AG09319 (cell line): ENCODE measurements around the gene CCR6.

Experiments
- DNase-seq: peaks from one replicate; pipeline ENCODE4 v3.0.0-alpha.2; 2010; ENCODE audit warnings: low read depth; ENCODE audit errors: extremely low read depth
- TF ChIP-seq, protein P1 (sequence below): IDR thresholded peaks from 2 replicates; pipeline ENCODE4 v1.5.1; 2011; ENCODE audit warnings: low read depth, mild to moderate bottlenecking, inconsistent platforms, low read length, moderate library complexity

Gene CCR6

DNA sequence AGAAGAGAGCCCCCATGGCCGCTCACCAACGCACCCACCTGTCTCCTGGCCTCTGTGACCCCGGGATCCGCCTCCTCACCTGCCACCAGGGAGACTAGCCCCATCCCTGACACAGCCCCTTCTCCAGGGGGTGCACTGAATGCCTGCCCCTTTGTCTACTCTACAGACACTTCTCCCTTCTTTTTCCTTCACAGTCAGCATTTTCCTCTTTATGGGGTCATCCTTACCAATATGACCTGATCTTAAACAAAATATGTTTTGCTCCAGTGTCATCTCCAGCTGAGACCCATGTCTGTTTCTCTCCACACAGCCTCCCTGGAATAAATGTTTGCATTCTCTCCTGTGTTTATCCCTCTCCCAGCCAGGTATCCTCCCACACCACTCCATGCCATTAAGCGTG is 14.6 kb upstream of the CCR6 start:
- no peak for DNase-seq
- TF ChIP-seq, protein P1, sequence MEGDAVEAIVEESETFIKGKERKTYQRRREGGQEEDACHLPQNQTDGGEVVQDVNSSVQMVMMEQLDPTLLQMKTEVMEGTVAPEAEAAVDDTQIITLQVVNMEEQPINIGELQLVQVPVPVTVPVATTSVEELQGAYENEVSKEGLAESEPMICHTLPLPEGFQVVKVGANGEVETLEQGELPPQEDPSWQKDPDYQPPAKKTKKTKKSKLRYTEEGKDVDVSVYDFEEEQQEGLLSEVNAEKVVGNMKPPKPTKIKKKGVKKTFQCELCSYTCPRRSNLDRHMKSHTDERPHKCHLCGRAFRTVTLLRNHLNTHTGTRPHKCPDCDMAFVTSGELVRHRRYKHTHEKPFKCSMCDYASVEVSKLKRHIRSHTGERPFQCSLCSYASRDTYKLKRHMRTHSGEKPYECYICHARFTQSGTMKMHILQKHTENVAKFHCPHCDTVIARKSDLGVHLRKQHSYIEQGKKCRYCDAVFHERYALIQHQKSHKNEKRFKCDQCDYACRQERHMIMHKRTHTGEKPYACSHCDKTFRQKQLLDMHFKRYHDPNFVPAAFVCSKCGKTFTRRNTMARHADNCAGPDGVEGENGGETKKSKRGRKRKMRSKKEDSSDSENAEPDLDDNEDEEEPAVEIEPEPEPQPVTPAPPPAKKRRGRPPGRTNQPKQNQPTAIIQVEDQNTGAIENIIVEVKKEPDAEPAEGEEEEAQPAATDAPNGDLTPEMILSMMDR, result no peak

DNA sequence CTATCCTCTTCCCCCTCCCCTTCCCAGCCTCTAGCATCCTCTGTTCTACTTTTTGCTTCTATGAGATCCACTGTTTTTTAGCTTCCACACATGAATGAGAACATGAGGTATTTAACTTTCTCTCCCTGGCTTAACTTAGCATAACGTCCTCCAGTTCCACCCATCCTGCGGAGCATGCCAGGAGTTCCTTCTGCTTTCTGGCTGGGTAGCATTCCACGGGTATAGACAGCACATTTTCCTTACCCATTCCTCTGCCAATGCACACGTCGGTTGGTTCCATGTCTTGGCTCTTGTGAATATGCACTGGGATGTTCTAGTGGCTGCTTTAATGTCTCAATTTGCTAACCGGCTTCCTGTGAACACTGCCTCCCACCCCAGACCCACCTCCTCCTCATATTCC is 13.2 kb upstream of the CCR6 start:
- TF ChIP-seq, protein P1, result no peak
- no peak for DNase-seq

DNA sequence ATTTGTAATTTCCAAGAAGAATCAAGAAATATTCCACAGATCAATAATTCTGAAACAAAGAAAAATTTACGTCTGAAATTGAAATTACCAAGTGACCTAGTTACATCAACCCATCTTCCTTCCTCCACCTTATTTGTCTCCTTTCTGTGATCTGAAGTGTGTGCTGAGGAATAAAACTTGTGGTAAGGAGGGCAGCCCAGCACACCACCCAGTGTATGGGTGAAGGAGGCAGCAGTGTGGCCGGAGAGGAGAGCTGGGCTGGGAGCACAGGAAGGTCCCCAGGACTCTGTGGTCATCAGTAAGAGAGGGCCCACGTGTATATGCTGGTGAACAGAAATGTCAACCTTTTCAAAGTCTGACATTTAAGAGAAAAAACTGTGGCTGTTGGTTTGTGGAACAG is 11.3 kb upstream of the CCR6 start:
- no peak for DNase-seq
- TF ChIP-seq, protein P1, result no peak

DNA sequence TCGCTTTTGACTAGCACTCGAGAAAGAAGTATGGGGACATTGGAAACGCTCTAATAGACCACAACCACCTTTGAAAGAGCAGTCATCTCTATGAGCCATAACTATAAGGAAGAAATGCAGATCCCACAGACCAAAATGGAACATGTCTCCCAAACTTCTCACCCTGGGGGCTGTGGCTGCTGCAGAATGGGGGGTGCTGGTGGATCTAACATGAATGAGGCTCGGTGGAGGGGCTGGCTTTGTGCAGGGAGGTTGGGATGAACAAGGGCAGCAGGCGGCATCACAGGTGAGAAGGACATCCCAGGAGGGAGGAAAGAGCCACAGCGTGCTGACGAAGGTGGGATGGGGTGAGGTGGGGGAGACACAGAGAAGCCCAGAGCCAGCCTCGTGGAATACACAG is 10.5 kb upstream of the CCR6 start:
- DNase-seq, result no peak
- TF ChIP-seq, protein P1, result no peak

DNA sequence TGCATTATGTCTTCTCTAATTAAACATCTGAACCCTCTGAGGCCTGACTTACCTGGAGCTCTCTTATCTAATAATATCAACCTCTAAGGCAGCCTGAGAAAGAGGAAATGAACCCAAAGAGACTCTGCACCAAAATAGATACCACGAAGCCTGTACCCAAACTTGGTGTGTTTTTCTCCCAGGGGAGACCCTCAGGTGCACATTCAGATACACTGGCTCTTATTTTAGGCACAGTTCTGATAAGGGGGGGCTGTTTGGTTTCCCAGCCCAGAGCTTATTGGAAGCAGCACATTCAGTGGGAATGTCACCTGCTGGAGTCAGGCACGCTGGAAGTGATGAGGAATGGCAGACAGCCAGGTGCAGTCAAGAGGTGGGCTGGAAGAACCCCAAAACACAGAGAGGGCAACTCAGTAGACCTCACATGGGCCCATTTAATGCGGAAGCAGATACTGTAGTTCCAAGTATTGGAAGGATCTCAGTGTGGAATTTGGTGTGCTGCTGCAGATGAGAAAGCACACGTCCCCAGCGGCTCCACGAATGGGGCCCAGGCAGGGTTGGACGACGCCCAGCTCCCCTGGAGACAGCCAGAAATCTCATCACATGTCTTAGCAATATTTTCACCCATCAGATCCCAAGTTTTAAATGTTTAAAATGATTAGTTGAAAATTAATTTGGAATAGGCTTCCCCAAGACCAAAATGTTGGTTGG is 9.7 kb upstream of the CCR6 start:
- TF ChIP-seq, protein P1, result no peak
- DNase-seq, result no peak

DNA sequence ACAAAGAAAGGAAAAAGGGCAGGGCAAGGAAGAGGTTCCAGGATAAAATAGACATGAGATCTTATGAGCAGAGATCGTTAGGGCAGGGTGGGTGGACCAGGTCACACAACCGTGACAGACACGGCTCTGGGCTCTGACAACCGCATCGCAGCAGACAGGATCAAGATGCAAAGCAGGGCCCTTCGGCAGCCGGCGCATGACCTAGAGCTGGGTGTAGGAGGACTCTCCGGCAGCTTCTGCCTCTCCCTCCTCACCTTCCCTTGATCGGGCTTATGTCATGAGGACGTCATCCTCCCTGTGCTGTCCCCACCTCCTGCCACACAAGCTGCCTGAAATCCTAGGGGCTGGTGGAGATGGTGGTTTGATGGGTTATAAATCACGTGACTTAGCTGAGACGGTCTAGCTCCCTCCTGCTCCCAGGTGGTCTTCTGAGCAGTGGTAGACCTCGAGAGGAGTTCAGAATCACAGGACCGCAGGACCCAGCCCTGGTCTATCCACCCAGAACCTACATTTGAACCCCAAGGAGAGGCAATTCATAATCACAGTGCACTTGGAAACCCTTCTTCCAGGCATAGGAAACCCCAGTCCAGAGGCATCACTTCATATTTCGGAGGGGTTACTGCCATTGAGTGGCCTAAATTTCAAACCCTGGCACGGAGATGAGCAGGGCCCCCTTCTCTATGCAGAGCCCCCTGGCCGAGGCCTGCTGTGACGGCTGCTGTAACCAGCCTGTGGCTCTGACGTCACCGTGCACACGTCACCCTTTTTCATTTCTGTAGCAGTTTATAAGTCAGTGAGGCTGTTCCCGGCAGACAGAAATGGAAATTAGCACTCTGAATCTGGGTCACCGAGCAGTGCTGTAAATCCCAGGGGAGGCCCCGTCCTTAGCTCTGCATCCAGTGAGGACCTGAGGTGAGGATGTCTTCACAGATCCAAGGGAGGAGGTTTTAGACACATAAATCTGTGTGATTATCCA is 8.7 kb upstream of the CCR6 start:
- TF ChIP-seq, protein P1, result no peak
- DNase-seq, result no peak

DNA sequence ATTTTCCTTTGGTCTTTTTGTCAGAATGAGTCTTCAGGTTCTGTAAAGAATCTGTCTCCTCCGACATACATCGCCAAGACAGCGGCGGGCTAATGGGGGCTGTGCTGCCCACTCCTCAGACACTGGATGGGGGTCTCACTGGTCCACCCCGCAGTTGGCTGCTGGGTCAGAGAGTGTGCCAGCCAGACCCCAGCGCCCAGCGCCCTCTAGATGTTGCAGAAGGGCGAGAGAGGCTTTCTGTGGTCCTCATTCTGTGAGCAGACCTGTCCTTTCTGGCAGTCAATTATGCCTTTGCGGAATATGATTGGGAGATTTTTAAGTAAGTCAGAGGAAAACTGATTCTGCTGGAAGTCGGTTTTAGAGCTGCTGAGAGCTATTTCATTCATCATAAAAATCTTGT is 7.8 kb upstream of the CCR6 start:
- DNase-seq, result no peak
- TF ChIP-seq, protein P1, result no peak
